ENCODE results near the gene ABHD2.
"Not testable (repeated sequence)": the region's sequence is repeated elsewhere in the genome, so short reads cannot be mapped to it uniquely, and the experiment has no call there.

ABHD2 gene

GRCh38 chr15:89225588-89225987 is 137.3 kb downstream of the ABHD2 start:
- no peak for DNase-seq (ENCODE audit: low read depth in 2 of 2)

- DNase-seq (ENCODE audit: low read depth in 2 of 2): no peak
Measured at GRCh38 chr15:89226359-89227221, 138.3 kb downstream of the ABHD2 start.

GRCh38 chr15:89227425-89227824 is 139.2 kb downstream of the ABHD2 start:
- no peak for DNase-seq (ENCODE audit: low read depth in 2 of 2)

- no peak for DNase-seq (ENCODE audit: low read depth in 2 of 2)
Measured at GRCh38 chr15:89230277-89230676, 142.0 kb downstream of the ABHD2 start.

- DNase-seq (ENCODE audit: low read depth in 2 of 2): no peak
Measured at GRCh38 chr15:89231832-89232231, 143.6 kb downstream of the ABHD2 start.

- not testable (repeated sequence) for DNase-seq (ENCODE audit: low read depth in 2 of 2)
Measured at GRCh38 chr15:89239883-89240810, 151.9 kb downstream of the ABHD2 start.

- DNase-seq (ENCODE audit: low read depth in 2 of 2): no peak
Measured at GRCh38 chr15:89243046-89243690, 154.9 kb downstream of the ABHD2 start.

GRCh38 chr15:89243691-89244573 is 155.7 kb downstream of the ABHD2 start, which contains the start of gene FANCI:
Gene FANCI, plus strand, starts transcription at chr15:89243979. Its CDS starts 3,669 bp downstream, at chr15:89247648.
- DNase-seq (ENCODE audit: low read depth in 2 of 2): peak; percentile 93 to 98

- no peak for DNase-seq (ENCODE audit: low read depth in 2 of 2)
Measured at GRCh38 chr15:89244574-89244903, 156.3 kb downstream of the ABHD2 start.

GRCh38 chr15:89247446-89247845 is 159.2 kb downstream of the ABHD2 start:
- DNase-seq (ENCODE audit: low read depth in 2 of 2): no peak

- no peak for DNase-seq (ENCODE audit: low read depth in 2 of 2)
Measured at GRCh38 chr15:89248584-89248983, 160.3 kb downstream of the ABHD2 start.

- DNase-seq (ENCODE audit: low read depth in 2 of 2): not testable (repeated sequence)
Measured at GRCh38 chr15:89250142-89250541, 161.9 kb downstream of the ABHD2 start.

All from stimulated activated CD4-positive, alpha-beta T cell treated with anti-CD3 and anti-CD28 coated beads, Interleukin-15, amount 100 ng/mL, for 48 hours (primary cell).